ENCODE measurements around the gene TP53TG3E.
"Not testable (repeated sequence)": the region's sequence is repeated elsewhere in the genome, so short reads cannot be mapped to it uniquely, and the experiment has no call there.

Gene TP53TG3E

GRCh38 chr16:33304006-33304405 lies at the start of gene TP53TG3E:
TSS of gene TP53TG3E (plus strand) at chr16:33304306. CDS start at chr16:33304374, 68 bp downstream.
- DNase-seq, result not testable (repeated sequence)

- DNase-seq, result peak; percentile 60
Observed at GRCh38 chr16:33336226-33337012, 32.3 kb downstream of the TP53TG3E start.

GRCh38 chr16:33337627-33338542 lies 33.8 kb downstream of the TP53TG3E start:
- DNase-seq, result peak; percentile 48

- DNase-seq, result peak; percentile 31
Observed at GRCh38 chr16:33338543-33338951, 34.4 kb downstream of the TP53TG3E start.

- DNase-seq, result peak; percentile 56
Observed at GRCh38 chr16:33339093-33340061, 35.3 kb downstream of the TP53TG3E start.
